PC-9 (cell line): ENCODE data around the gene CAMK2B.

ENCODE experiments used
- EZH2 ChIP-seq: fragments of 200-600 bp; sonication (generic); IDR thresholded peaks from 2 replicates; pipeline ENCODE4 v1.8.0; 2017; ENCODE audit warnings: antibody characterized with exemption, low read depth
- TF ChIP-seq, protein P1 (sequence below): fragments of 200-600 bp; sonication (generic); conservative IDR thresholded peaks from 2 replicates; pipeline ENCODE4 v1.6.1; 2017; ENCODE audit warnings: mixed run types, antibody characterized with exemption, mild to moderate bottlenecking, moderate library complexity

DNA sequence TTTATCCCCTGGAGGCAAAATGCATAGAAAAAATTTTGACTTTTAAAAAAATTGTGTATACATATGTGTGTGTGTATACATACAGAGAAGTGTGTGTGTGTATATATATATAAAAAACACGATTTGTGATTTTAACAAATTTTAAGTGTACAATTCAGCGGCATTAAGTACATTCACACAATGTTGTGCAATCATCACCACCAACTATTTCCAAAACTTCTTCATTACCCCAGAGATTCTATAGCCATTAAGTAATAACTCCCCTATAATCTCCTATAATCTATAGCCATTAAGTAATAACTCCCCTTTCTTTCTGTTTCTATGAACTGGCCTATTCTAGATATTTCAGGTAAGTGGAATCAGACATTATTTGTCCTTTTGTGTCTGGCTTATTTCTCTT is 20.7 kb upstream of the CAMK2B start:
- no peak for TF ChIP-seq EZH2
- TF ChIP-seq, protein P1, sequence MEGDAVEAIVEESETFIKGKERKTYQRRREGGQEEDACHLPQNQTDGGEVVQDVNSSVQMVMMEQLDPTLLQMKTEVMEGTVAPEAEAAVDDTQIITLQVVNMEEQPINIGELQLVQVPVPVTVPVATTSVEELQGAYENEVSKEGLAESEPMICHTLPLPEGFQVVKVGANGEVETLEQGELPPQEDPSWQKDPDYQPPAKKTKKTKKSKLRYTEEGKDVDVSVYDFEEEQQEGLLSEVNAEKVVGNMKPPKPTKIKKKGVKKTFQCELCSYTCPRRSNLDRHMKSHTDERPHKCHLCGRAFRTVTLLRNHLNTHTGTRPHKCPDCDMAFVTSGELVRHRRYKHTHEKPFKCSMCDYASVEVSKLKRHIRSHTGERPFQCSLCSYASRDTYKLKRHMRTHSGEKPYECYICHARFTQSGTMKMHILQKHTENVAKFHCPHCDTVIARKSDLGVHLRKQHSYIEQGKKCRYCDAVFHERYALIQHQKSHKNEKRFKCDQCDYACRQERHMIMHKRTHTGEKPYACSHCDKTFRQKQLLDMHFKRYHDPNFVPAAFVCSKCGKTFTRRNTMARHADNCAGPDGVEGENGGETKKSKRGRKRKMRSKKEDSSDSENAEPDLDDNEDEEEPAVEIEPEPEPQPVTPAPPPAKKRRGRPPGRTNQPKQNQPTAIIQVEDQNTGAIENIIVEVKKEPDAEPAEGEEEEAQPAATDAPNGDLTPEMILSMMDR = no peak
